ENCODE results near the gene OSBPL8.
"Not testable (repeated sequence)": the region's sequence is repeated elsewhere in the genome, so short reads cannot be mapped to it uniquely, and the experiment has no call there.

The OSBPL8 gene

DNA sequence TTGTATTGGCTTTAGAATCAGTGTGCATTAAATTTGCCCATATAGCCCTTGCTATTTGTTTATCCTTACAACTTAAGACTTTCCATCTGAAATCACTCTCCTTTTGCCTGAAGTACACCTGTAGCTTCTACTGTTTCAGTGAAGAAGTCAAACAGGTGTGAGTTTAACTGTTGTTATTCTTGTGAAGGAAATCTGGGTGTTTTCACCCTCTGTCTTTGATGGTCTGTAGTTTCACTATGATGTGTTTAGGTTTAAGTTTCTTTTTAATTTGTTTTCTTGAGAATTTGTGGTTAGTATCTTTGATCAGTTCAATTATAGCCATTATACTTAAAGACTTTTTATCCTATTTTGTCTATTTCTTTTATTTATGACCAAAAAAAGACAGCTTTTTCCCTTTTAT, 142.5 kb downstream of the OSBPL8 start:
- DNase-seq: no peak

DNA sequence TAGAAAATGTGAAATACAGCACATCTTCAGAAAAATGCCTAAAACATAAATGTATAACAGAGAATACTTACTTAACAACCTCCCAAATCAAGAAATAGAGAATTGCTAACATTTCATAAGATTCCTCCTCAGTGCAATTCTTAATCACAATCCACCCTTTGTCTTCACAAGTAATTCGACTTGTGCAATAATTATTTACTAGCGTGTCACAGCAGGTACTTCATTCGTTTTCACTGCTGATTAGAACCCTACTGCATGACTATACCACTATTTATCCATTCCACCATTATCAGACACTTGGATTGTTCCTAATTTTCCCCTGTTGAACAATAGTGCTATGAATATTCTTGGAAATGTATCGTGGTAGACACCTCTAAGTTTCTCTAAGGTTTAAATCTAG, 146.4 kb downstream of the OSBPL8 start:
- DNase-seq: no peak

DNA sequence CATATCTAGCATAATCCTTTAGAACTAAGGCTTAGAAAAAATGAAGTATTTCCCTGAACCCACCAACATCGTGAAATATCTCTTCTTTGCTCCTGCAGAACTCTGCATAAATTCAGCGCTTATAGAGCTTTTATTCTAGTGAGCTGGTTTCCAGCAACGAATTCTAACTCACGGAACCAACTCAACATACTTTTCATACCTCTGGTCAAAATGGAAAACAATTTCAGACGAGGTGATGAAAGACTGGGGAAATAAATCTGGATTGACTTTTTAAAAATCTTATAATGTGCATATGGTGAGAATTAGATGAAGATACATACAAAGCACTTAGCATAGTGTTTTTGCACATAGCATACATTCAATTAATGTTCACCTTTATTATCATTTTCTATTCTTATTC, 148.8 kb downstream of the OSBPL8 start:
- DNase-seq: no peak

DNA sequence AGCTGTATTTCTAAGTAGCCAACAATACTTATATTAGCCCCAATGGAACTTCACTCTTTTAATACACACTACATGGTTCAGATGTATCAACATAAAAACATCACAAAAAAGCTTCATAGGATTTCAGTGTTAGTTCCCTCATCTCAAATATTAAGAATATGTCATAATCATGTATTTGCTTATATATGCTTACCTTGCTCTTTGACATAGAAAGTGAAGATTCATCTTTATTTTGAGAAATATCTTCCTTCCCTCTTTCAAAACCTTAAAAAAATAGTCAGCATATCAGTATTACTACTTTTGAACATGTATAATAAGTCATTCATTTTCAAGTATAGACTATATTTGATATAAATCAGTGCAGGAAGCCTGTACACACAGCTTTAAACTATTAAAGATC, 149.2 kb downstream of the OSBPL8 start:
- no peak for DNase-seq

DNA sequence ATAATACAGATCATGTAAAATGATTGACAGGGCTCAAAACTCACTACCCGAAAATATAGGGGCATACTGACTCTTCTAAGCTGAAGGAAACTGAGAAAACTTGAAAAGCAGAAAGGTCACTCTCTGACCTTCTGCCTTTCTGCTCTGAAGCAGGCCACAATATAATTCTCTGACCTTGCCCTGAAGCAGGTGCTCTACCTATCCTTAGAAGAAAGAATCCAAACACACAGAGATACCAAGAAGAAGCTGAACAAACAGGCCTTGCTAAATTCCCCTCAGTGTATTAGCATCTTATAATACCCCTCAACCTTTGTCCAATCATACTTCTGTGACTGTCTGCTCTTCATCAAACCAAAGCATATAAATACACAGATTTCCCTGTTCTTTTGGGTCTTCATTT, 150.5 kb downstream of the OSBPL8 start:
- no peak for DNase-seq

DNA sequence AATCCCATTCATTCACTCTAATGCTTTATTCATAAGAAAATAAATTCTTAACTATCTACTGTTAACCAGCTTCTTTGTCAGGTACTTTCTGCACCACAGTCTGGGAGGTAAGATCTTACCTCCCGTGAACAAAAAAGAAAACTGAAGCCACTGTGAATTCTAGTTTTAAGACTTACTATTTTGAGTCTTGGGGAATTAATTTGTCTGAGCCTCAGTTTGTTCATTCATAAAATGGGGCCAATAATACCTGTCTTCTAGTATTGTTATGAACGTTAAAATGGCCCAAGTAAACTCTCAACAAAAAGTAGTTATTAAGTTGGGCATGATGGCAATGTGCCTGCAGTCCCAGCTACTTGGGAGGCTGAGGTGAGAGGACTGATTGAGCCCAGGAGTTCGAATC, 151.9 kb downstream of the OSBPL8 start:
- DNase-seq: no peak

DNA sequence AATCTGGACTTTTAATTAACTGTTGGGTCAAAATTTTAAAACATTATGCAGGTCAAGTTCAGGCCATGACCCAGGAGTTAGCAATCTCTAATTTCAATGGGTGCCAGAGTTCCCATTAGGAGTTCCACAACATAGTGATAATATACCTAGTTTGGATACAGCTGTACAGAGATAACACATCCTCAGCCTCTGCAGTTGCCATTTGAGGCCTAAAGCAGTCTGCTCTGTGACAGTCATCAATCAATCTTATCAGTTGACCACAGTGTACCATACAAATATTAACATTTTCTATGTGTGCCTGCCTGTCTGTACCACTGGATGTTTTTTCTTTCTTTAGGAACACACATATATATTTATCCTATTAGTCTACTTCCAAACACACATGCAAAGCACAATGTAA, 157.3 kb downstream of the OSBPL8 start:
- peak; percentile 67 for DNase-seq

DNA sequence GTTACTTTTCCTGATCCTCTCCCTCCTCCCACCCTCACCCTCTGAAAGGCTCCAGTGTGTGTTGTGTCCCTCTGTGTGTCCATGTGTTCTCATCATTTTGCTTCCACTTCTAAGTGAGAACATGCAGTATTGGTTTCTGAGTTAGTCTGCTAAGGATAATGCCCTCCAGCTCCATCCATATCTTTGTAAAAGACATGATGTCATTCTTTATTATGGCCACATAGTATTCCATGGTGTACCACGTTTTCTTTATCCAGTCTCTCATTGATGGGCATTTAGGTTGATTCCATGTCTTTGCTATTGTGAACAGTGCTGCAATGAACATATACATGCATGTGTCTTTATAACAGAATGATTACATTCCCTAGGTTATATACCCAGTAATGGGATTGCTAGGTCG, 159.4 kb downstream of the OSBPL8 start:
- no peak for DNase-seq

DNA sequence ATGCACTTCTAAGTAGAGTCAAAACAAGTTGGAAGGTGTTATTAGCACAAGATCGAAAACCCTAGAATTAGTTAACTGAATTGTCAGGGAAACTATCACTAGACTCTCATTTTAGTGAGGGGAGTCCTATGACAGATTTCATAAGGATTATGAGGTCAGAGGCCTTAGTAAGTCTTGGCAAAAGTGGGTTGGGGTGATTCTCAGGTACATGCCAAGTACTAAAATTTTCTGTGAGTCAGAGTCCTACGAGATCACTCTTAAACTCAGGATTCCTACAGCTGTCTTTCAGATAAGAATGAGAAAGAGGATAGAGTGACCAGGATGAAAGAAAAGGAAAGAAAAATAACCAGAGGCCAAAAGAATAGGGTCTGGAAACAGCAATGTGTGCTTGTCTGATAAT, 160.5 kb downstream of the OSBPL8 start:
- DNase-seq: no peak

DNA sequence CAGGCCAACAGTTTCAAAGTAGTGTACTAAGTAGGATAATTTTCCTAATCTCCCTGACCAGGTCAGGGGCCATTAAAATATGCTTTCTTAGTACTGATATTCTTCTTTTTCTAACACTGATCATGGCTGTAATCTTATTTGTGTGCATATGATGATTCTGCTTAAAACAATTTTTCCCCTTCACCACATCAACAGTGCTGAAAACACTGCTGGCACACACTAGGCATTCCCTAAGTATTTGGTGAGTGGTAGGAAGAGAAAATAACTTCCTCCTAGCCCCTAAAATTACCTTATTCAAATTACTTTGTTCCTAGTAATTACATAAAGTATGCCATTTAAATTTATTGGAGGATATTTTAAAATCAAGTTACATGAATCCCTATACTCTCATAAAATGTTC, 161.5 kb downstream of the OSBPL8 start:
- DNase-seq: no peak

DNA sequence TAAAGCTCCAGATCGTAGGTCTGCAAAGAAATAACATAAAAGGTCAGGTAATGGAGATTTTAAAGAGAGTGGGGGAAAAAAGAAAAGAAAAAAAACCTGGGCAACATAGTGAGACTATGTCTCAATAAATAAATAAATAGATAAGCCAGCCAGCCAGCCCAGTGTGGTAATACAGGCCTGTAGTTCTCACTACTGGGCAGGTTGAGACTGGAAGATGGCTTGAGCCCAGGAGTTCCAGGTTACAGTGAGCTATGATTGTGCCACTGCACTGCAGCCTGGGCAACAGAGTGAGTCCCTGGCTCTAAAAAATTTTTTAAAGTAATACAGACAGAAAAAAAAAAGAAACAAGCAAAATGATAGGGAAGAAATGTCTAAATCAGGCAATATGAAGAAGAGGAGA, 168.1 kb downstream of the OSBPL8 start:
- DNase-seq: no peak

DNA sequence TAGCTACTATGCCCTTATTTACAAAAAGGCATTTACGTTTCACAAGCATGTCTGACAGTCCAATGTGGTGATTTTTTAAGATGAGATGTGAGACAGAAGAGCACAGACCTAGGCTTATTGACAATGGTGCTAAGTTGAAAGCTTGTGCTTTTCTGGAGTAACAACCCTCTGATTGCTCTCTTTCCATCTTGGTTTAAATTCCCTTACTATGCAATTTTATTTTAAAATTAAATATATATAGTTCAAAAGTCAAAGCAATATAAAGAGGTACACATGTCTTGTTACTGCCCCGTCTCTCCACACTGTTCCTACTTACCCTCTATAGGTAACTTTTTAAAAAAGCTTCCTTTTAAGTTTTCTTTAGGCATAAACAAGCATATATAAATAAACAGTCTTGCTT, 172.0 kb downstream of the OSBPL8 start:
- DNase-seq: no peak

DNA sequence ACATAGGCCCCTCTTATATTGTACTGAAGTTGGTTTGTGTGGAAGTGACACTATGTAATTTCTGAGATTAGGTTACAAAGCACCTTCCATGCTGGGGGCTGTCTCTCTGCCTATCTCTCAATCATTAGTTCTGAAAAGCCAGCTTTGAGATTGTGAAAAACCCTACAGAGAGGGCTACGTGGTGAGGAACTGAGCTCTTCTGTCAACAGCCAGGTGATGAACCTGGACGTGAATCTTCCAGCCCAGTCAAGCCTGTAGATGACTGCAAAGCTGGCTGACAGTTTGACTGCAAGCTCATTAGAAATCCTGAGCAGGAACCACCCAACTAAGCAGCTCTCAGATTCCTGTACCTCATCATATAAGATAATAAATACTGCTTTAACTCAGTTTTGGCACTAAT, 175.0 kb downstream of the OSBPL8 start:
- DNase-seq: no peak

DNA sequence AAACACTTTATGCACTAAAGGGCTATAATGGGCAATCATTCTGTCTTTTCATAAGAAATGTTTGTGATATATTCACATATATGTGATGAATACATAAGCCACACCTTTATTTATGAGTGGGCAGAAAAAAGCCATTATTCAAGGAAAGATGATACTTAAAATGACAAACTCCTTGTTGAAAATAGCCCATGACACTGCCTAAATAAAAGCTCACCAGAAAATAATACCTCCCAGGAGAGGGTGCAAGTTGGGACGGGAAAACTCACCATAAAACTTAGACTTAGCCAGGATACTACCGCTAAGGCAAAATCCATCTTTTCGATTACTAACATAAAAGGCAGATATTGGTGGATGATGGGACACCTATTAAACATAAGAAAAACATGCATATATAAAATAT, 175.6 kb downstream of the OSBPL8 start:
- DNase-seq: no peak

DNA sequence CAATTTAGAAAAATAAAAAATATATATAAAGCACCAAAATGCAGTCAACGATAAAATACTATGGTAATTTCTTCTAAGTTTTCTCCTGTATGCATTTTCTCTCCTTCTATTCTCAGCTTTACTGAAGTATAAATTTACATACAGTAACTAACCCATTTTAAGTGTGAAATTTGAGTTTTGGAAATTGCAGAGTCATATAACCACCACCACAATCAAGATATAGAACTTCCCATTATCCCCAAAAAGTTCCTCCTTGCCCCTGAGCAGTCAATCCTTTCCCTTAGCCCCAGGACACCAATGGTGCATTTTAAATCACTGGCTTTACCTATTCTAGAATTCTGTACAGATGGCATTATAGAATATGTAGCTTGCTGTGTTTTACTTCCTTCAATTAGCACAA, 180.3 kb downstream of the OSBPL8 start:
- no peak for DNase-seq

DNA sequence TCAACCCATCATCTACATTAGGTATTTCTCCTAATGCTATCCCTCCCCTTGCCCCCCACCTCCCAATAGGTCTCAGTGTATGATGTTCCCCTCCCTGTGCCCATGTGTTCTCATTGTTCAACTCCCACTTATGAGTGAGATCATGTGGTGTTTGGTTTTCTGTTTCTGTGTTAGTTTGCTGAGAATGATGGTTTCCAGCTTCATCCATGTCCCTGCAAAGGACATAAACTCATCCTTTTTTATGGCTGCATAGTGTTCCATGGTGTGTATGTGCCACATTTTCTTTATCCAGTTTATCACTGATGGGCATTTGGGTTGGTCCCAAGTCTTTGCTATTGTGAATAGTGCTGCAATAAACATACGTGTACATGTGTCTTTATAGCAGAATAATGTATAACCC, 182.7 kb downstream of the OSBPL8 start:
- not testable (repeated sequence) for DNase-seq

DNA sequence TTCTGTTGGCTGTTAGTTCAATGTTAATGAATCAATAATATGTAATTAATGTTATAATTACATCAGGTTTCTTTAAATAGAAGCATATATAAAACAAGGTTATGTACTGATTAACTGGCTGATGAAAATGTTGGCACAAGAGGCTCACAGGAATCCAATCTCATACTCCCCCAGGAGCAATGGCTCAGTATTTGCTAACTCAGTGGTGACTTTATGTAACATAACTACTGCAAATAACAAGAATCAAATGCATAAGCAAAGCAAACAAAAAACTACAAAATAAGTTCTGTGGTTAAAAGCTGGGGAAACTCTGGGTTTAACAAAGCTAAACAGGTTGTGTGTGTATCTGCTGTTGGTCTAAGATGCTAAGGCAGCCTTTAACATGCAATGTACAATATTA, 183.6 kb downstream of the OSBPL8 start:
- no peak for DNase-seq

DNA sequence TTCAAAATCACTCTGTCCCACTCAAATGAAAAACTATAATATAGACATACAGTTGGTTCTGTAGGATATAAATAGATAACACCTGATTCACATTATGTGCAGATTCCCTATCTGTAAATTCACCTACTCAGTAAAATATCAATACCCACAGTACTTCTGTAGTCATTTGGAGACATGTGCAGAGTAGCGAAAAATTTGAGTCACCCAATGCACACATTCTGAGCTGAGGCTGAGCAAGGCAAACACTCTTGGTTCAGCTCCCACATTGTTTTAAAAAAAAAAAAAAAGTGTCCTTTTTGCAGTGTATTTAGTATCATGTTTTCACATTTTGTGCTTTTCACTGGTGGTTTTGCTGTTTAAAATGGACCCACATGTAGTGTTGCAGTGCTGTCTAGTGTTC, 184.1 kb downstream of the OSBPL8 start:
- DNase-seq: no peak

DNA sequence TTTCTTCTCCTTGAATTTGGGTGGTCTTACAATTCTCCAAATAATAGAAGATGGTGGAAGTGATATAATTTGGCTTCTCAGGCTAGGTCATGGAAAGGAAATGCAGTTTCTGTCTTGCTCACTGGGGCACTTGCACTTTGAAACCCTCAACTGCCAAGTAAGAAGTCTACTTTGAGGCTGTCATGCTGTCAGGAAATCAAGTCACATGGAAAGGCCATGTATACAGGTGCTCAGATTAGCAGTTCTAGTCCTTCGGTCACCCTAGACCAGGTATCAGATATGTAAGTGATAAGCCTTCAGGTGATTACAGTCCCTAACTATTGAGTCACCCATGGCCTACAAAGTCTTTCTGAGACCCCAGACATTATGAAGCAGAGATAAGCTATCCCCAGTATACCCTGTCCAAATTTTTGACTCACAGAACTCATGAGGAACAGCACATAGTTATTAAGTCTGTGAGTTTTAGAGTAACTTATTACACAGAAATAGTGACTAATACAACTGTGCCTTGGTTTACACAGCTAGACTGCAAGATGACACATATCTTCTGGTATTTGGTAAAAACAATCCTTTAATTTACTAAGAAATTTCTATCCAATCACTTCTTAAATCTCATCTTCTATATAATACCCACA, 185.1 kb downstream of the OSBPL8 start:
- no peak for DNase-seq

DNA sequence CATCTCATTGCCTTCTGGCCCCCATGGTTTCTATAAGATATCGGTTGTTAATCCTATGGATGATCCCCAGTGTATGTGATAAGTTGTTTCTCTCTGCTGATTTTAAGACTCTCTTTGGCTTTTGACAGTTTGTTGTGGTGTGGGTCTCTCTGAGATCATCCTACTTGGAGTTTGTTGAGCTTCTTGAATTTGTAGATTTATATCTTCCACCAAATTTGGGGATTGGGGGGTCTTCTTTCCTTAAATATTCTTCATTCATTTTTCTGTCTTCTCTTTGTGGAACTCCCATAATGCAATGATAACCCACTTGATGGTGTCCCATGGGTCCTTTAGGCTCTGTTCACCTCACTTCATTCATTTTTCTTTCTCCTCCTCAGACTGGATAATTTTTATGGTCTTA, 191.3 kb downstream of the OSBPL8 start:
- no peak for DNase-seq

DNA sequence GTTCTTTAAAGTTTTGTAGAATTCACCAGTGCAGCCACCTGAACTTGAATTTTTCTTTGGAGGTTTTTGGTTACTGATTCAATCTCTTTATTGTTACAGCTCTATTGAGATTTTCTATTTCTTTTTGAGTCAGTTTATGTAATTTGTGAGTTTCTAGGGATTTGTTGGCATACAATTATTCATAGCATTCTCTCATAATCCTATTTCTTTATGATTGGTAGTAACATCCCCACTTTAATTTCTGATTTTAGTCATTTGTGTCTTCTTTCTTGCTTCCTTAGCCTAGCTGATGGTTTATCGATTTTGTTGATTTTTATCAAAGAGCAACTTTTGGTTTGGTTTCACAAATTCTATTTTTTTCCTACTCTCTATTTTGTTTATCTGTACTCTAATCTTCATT, 193.4 kb downstream of the OSBPL8 start:
- no peak for DNase-seq

DNA sequence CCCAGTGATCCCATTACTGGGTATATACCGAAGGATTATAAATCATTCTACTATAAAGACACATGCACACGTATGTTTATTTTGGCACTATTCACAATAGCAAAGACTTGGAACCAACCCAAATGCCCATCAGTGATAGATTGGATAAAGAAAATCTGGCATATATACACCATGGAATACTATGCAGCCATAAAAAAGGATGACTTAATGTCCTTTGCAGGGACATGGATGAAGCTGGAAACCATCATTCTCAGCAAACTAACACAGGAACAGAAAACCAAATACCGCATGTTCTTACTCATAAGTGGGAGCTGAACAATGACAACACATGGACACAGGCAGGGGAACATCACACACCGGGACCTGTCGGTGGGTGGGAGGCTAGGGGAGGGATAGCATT, 195.4 kb downstream of the OSBPL8 start:
- not testable (repeated sequence) for DNase-seq

DNA sequence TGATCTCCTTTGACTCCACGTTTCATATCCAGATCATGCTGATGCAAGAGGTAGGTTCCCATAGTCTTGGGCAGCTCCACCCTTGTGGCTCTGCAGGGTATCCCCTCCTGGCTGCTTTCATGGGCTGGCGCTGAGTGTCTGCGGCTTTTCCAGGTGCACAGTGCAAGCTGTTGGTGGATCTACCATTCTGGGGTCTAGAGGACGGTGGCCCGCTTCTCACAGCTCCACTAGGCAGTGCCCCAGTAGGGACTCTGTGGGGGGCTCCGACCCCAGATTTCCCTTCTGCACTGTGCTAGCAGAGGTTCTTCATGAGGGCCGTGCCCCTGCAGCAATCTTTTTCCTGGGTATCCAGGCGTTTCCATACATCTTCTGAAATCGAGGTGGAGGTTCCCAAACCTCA, 199.3 kb downstream of the OSBPL8 start:
- no peak for DNase-seq

DNA sequence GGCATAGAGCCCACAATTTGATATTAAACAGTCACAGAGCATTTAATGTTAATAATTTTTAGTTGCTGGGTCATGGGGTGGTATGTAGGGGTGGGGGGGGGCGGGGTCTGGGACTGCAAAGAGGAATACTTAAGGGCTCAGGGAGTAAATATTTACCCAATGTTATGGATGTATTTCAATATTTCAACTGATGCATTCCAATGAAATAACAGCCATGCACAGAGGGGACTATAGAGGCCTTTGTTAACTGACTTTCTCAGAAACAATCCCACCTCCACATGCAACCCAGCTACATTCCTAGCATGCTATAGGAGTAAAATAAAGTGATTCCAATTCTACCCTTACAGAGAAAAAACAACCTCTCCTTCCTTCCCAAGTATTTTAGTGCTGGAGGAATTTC, 203.5 kb downstream of the OSBPL8 start:
- no peak for DNase-seq

DNA sequence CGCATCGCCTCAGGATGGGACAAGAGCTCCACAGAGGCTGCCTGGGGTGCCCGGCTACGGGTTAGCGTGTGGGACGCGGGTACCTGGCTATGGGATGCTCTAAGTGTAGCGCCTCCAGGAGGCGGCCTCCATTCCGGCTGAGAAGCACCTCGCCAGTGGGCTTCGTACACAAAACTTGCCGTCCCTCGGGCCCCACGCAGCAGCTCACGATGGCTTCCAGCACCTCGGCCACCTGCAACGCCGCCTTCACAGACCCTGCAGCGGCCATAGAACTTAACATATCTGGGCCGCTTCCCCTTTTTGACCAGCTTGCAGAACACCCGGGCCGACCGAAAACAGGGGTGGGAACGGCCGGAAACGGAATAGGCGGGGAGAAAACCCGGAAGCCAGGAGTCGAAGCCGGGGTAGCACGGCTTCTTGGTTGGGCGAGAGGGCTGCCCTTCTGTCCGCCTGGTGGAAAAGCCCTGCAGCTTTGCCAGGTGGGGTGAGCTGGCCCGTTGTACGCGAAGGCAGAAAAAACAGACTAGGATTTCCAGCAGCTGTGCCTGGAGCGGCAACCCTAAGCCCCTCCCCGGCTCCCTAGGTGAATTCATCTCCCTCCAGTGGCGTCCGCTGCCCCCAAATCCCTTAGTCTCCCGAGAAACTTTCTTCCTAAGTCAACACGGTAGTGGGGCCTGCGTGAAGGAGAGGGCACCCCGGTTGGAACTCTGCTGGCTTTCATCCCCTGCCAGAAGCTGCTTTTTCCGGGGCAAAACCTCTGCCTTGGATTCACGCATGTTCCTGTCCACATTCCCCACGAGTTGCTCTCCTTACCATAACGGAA, 211.3 kb downstream of the OSBPL8 start, which contains the start of gene BBS10:
BBS10 (minus strand) TSS at position 337 of the 823 bp plus-strand sequence; CDS start at position 280, 57 bp downstream.
- peak; percentile 98 for DNase-seq
